ENCODE data around the gene NMNAT1.
"Not testable (repeated sequence)": the region's sequence is repeated elsewhere in the genome, so short reads cannot be mapped to it uniquely, and the experiment has no call there.

The NMNAT1 gene

GRCh38 chr1:10020678-10021077, 77.4 kb downstream of the NMNAT1 start:
- DNase-seq, result not testable (repeated sequence)

GRCh38 chr1:10021992-10022391, 78.7 kb downstream of the NMNAT1 start:
- not testable (repeated sequence) for DNase-seq

- DNase-seq, result no peak
Measured at GRCh38 chr1:10022656-10023055, 79.4 kb downstream of the NMNAT1 start.

GRCh38 chr1:10025354-10025753, 82.1 kb downstream of the NMNAT1 start:
- no peak for DNase-seq

- DNase-seq, result no peak
Measured at GRCh38 chr1:10027027-10027426, 83.8 kb downstream of the NMNAT1 start.

- DNase-seq, result not testable (repeated sequence)
Measured at GRCh38 chr1:10028956-10029500, 85.8 kb downstream of the NMNAT1 start.

GRCh38 chr1:10031461-10031860, 88.2 kb downstream of the NMNAT1 start:
- DNase-seq, result no peak

GRCh38 chr1:10032590-10033358, 89.5 kb downstream of the NMNAT1 start, which contains the start of gene UBE4B:
UBE4B (plus strand) TSS chr1:10032958; CDS start chr1:10033671, 713 bp downstream.
- DNase-seq, result peak; percentile 98

- no peak for DNase-seq
Measured at GRCh38 chr1:10033359-10033845, 90.1 kb downstream of the NMNAT1 start.

All from stimulated activated CD4-positive, alpha-beta T cell treated with anti-CD3 and anti-CD28 coated beads, Interleukin-15, amount 100 ng/mL, for 24 hours (primary cell).